NCI-H460 (cell line): ENCODE data around the gene NISCH. TPM values are rescaled to one million over a fixed set of nuclear protein-coding genes. Genes with fewer than 3 reads are reported as not detected.

ENCODE experiments used
- DNase-seq: peaks from one replicate; pipeline ENCODE4 v3.0.0-alpha.2; 2016; ENCODE audit warnings: low read depth; ENCODE audit errors: extremely low read depth
- total RNA-seq: library from RNA; depleted of rRNA; stranded (reverse); fragments of >200 nt; shearing (Covaris generic); gene quantifications from 2 replicates; pipeline ENCODE4 v1.2.3, GENCODE V29; 2014

NISCH gene
- total RNA-seq, 1 experiment from 2014 or later: 18.4 TPM

DNA sequence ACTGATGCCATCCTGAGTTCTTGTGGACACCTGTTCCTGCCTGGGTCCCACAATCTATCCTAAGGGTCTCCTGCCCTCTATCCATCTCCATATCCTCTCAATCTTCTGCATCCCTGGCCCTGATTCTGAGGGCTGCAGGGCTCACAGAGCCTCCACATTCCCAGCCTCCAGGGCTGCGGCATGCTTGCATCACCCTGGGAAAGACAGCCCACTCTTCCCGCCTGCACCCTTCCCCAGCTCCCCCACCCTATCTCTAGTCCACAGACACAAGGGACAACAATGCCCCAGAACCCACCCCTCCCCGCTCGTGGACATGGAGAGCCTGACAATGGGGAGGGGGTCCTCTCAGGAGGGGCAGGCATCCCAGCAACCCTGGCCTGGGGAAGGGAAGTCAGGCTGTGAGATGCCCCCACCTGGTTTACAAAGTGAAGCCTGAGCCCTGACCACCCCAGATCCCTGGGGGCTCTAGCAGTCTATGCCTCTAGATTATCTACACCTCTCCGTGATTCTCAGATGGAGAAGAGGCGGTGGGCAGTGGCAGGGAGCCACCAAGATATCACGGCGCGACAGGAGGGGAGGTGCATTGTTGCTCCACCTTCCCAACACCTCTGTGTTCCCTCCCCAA lies 20.8 kb upstream of the NISCH start:
- no peak for DNase-seq

GRCh38 chr3:52435246-52436101 lies 19.9 kb upstream of the NISCH start:
- no peak for DNase-seq

GRCh38 chr3:52436500-52437149 lies 18.8 kb upstream of the NISCH start:
- DNase-seq: no peak

GRCh38 chr3:52437326-52438103 lies 17.9 kb upstream of the NISCH start:
- no peak for DNase-seq

- DNase-seq: no peak
Observed at GRCh38 chr3:52438104-52438376, 17.4 kb upstream of the NISCH start.

DNA sequence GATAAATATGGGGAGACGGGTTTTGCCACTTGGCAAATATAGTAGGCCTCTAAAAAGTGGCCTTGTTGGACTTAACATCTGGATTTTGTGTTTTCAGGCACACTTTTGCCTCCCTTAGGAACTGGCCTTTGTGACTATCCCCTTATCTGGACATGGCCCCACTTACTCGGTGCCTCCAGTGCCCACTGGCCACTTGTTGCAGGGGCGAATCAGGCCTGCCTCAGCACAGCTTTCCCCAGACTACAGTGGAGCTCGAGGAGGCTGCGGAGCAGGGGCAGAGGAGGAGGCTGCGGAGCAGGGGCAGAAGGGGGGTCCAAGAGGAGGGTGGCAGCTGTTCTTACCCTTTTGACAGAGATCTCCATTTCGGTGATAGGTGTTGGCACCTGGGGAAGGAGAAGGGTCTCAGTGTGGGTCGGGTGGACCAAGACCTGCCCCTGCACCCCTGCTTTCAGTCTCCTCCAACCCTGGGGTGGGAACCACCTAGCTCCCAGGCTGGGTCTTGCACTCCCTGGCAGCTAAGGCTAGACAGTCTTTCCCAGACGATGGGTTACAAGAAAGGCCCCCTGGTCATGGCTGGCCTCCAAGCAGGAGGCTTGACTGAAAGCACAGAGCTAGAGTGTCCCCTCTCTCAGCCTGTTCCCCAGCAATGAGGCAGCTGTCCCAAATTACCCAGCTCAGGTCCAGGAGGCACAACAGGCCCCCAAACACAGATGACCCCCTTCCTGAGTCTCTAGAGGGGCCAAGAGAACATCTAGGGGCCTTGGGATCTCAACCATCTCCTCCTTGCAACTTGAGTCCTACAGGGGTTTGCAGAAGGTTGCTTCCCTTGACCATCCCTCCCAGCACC lies 16.6 kb upstream of the NISCH start:
- no peak for DNase-seq

DNA sequence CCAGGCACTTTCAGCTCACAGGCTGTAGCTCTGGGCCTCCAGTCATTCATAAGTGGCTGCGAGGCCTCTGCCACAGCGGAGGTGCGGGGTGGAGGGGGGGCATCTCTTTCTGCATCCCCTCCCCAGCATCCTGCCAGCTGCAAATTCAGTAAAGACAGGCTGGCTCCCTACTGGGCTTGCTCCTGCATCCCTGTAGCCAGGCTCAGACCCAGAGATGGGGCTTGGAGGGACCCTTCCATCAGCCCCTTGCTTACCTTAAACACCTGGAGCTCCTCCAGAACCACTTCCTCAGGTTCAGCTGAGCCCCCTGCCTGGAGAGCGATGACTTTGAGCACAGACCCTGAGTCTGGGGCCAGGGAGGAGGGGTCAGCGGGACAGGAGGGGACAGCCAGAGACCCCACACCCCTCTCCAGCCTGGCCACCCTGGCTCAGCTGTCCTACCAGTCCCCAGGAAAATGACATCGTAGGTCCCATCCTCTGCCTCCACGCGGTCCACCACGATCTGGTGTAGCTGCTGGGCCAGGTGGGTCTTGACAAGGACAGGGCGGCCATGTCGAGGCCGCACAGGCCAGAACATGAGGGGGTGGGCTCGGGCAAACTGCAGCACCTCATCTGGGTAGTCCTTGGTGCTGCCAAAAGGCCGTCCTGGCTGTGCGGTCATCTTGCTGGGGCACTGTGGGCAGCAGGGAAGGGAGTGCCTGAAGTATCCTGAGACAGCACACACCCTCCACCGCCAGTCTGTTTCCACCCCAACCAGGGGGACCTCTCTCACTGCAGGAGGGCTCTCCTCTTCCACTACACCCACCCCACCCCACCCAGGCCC lies 15.8 kb upstream of the NISCH start:
- no peak for DNase-seq

DNA sequence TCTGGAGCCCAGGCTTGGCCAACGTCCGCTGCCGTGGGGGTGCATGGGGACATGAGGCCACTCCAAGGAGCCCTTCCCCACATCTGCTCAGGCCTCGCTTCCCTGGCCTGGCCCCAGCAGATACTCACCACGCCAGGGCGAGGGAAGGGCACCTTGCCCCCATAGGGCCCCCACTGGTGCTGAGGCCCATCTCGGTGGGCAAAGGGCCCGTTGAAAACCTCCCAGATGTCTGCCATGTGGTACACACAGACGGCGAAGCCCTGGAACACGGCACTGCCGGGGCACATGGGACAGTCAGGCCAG lies 15.2 kb upstream of the NISCH start:
- no peak for DNase-seq

- DNase-seq: no peak
Observed at GRCh38 chr3:52440671-52441070, 14.7 kb upstream of the NISCH start.

GRCh38 chr3:52441091-52441771 lies 14.2 kb upstream of the NISCH start:
- no peak for DNase-seq

GRCh38 chr3:52441772-52442332 lies 13.6 kb upstream of the NISCH start:
- DNase-seq: no peak

GRCh38 chr3:52442409-52443267 lies 12.8 kb upstream of the NISCH start:
- no peak for DNase-seq

GRCh38 chr3:52443268-52443610 lies 12.2 kb upstream of the NISCH start:
- no peak for DNase-seq

DNA sequence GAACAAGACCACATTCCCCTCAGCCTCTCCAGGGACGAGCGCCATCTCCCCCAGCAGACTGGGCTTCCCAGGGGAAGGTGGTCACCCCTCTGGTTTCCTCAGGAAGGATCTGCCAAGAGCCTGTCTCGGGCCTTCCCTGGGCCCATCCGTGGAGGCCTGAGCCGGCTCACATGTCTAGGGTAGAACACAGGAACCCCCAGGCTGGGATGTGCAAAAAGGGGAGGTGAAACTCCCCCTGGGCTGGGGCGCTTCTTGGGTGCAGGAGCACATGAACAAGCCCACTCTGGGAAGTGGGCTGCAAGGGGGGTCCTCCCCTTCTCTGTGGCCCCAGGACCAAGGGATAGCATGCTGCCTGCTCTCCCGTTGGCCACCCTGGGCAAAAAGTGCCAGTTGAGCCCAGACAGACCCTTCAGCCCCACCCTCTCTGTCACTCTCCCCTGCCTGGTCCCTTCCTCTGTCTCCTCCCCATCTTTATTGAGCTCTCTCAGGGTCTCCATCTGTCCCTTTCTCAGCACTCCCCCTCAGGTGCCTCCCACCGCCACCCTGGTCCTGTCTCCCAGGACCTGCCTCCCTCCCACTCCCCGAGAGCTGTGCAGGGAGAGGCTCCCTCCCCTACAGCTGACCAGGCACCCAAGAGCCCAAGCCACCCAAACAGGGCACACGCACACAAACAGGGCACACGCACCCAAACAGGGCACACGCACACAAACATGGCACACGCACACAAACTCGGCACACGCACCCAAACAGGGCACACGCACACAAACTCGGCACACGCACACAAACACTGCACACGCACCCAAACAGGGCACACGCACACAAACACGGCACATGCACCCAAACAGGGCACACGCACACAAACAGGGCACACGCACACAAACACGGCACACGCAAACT lies 11.4 kb upstream of the NISCH start:
- no peak for DNase-seq

DNA sequence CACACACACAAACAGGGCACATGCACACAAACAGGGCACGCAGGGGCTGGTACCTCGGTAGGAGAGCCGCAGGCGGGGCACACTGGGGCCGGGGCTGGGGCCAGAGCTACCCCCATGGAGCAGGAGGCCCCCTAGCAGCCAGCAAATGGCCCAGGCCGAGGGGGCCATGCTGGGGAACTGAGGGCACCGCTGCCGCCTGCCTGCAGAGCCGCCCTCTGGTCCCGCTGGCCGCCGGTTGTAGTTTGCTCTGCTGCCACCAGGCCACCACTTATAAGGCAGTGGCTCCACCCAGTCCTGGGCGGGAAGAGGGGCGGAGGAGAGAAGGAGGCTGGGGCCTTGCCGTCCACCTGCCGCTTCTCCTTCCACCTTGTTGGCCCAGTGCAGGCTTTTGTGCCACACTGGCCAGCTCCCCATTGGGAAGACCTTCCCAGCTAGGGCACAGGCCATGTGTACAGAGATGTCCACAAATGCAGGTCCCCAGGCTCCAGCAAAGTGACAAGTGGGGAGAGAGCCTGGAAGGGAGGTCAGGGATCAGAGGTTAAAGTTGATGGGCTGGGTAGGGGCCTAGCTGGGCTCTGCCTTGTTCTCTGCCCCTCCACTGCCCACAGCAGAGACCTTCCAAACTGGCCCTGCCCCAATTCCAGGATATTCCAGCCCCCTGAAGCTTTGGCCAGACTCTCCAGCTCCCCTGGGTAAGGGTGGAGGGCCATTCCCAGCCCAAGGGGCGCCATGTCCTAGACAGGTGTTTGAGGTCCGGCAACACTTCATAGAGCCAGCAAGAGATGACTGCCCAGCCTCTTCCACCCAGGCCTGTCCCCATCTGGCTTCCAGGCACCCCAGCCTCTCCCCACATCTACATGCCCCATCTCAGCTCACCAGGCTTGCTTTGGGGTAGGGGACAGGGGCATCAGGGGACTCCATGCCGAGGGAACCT lies 10.3 kb upstream of the NISCH start, which contains the start of gene SEMA3G:
SEMA3G (minus strand) TSS at position 244 of the 934 bp plus-strand sequence; CDS start at position 168, 76 bp downstream.
- peak; percentile 42 for DNase-seq

- DNase-seq: no peak
Observed at GRCh38 chr3:52446042-52446441, 9.4 kb upstream of the NISCH start.
